Fibroblast of peridontal ligament (primary cell): Measurements from ENCODE around the gene ABHD16B.
A peak's percentile ranks its signal among the peaks of the same experiment; 100 is the strongest.

Experiments used
- DNase-seq: peaks from one replicate; pipeline ENCODE4 v3.0.0-alpha.2; 2010; ENCODE audit errors: extremely low read depth

Gene ABHD16B

GRCh38 chr20:63861365-63861934 is at the start of gene ABHD16B:
ABHD16B (plus strand) TSS chr20:63861498; CDS start chr20:63861541, 43 bp downstream.
- no peak for DNase-seq

- DNase-seq, result no peak
These were observed 46.2 kb upstream of the ABHD16B start for GRCh38 chr20:63814891-63815614.

DNA sequence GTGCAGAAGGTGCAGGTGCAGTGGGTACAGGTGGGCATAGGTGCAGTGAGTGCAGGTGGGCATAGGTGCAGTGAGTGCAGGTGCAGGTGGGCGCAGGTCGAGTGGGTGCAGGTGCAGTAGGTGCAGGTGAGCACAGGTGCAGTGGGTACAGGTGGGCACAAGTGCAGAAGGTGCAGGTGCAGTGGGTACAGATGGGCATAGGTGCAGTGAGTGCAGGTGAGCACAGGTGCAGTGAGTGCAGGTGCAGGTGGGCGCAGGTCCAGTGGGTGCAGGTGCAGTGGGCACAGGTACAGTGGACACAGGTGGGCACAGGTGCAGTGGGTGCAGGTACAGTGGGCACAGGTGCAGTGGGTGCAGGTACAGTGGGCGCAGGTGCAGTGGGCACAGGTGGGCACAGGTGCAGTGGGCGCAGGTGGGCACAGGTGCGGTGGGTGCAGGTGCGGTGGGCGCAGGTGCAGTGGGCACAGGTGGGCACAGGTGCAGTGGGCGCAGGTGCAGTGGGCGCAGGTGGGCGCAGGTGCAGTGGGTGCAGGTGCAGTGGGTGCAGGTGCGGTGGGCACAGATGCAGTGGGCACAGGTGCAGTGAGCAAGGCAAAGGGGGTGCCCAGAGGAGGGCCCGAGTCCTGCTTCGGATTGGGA is 45.6 kb upstream of the ABHD16B start:
- no peak for DNase-seq

DNA sequence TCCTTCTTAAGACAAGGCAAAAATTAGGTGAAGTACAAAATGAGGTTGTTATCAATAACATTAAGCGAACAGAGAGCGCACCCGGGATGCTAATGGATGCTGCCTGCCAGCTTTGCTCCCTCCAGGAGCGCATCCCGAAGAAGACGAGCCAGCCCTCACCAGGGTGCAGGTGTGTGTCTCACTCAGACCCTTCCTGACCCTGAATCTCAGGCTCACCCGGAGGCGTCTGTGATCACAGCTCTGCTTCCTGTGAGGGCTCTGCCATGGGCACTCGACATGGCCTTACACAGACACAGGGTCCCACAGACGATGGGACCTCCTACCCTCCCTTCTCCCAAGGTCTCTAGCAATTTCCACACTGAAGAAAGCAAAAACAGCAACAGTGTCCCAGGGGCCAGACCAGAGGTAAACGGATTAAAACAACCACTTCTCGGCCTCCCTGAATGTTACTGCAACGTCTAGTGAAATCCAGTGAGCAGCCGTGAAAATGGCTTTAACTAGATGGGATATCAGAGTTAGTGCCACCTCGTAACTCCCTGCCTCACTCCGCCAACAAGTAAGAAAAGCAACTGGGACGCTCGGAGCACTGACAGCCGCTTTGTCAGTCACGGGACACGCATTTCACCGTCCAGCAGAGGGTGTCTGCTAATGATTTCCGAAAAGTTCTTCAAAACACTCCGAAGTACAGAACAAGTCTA is 41.9 kb upstream of the ABHD16B start:
- DNase-seq, result peak; percentile 13

DNA sequence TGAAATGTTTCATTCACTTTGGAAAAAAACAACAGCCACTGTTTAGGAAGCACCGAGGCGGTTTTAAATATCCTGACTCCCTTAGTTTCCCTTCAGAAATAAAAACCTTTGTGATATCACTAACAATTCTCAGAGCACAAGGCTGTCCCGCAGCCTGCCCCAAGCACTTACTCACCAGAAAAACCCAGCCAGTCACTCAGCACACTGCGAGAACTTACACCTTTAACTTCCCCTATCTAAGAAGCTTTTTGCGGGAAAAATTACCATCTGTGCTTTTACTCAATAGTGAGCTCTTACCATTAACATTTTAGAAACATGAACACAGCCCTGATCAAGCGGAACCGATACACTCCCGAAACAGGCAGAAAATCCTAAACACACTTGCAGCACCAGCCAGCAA is 39.5 kb upstream of the ABHD16B start:
- no peak for DNase-seq

DNA sequence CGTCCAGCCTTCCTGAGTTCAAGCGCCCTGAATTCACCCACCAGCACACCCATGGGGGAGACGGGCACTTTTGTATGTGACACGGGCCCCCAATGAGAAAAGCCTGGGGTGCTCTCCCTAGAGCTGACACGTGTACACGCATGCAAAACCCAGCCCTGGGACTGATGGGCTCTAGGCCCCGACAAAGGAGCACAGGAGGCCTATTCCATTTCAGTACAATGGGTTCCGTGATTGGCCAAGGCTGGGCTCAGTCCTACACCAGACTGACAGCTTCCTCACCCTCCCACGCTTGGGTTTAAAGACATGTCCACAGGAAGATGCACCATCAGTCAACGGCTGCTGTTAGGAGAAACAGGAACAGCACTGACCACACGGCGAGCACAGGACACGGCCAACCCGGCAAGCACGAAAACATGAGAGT is 39.0 kb upstream of the ABHD16B start:
- DNase-seq, result no peak

DNA sequence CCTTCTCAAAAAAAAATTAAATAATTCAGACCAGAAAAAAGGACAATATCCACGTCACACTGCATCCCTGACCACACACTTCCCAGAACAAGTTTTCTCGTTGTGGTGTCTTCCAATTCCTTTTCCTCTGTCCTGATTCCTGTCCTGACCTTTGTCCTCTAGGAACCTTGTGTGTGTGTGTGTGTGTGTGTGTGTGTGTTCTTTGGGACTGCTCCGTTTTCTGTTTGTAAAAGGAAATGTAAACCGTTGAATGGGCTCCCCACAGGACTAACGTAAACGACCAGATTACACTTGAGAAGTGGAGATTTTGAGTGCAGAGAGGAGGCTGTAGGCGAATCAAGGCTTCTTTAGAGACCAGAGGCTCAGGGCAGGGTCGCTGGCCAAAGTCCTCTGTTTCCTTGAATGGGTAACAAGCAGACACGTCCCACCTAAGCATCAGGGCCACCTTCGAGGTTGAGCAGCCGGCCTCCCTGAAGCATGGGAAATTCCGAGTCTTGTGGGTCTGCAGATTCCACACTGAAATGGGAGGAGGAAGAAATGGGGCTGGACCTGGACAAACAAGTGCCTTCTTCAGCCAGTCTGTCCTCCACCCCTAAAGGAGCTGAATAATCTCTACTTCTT is 37.5 kb upstream of the ABHD16B start:
- DNase-seq, result no peak

DNA sequence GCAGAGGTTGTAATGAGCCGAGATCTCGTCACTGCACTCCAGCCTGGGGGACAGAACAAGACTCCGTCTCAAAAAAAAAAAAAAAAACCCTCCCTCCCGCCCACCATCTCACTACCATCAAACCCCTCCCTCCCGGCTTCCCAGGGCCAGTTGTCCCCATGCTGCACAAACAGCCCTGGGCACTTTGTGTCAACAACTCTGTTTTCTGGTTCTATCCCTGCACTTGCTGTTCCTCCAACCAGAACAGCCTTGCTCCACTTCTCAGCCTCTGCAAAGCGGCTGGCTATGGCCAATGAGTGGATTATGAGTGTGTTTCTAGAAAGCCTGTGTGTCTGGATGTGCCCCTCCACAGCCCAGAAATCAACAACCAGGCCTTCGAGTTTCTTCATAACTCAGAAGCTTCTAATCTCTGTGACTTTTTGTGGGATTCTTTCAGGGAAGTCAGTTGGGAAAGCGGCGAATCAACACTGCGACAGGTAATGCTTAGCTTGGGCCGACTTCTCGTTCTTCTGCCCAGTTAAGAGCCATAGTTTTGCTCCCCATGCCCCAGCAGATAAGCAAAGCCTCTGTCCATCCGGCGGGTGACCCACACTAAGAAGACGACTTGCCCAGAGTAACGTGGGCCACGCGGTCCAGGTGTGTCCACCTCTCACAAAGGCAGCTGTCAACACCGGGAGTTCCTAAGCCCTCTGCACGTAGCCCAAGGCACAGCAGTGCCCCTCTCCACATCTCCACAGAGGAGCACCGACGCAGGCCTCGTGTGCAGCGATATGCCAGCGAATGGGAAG is 35.8 kb upstream of the ABHD16B start:
- no peak for DNase-seq

DNA sequence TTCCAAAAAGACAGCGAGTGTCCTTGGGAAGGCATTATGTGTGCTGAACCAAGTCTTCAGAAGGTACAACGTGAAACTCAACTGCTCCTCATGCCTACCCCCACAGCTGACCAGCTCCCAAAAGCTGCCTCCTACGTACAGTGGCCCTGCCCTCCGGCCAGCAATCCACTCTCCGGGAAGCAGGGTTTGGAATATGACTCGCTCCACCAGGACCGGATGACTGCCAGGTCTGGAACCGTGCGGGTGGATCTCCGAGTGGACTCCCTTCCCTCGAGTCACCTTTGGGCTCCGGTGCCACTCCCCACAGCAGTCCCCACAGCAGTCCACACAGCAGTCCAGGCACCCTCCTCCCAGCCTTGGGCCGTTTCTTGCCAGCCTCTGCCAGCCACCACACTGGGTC is 34.5 kb upstream of the ABHD16B start:
- DNase-seq, result no peak

GRCh38 chr20:63828124-63828523 is 33.2 kb upstream of the ABHD16B start:
- DNase-seq, result no peak

- no peak for DNase-seq
These were observed 32.8 kb upstream of the ABHD16B start for GRCh38 chr20:63828545-63828944.

DNA sequence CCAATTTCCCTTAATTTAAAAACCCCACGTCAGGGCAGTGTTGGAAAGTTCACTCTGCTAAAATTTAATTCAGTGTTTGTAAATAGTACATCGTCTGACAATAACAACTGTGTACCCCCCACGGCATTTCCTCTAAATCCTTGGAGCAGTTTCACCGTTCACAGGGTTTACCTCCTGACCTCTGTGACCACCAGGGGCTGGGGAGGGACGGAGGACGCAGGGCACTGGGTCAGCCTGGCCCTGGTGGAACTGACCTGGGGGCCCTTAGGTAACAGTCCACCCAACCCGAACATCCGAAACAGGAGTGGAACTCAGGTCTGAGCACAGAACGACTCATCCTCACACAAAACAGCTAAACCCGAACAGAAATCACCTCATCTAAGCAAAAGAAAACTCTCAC is 32.3 kb upstream of the ABHD16B start:
- DNase-seq, result no peak

GRCh38 chr20:63829603-63829944 is 31.7 kb upstream of the ABHD16B start:
- DNase-seq, result no peak

DNA sequence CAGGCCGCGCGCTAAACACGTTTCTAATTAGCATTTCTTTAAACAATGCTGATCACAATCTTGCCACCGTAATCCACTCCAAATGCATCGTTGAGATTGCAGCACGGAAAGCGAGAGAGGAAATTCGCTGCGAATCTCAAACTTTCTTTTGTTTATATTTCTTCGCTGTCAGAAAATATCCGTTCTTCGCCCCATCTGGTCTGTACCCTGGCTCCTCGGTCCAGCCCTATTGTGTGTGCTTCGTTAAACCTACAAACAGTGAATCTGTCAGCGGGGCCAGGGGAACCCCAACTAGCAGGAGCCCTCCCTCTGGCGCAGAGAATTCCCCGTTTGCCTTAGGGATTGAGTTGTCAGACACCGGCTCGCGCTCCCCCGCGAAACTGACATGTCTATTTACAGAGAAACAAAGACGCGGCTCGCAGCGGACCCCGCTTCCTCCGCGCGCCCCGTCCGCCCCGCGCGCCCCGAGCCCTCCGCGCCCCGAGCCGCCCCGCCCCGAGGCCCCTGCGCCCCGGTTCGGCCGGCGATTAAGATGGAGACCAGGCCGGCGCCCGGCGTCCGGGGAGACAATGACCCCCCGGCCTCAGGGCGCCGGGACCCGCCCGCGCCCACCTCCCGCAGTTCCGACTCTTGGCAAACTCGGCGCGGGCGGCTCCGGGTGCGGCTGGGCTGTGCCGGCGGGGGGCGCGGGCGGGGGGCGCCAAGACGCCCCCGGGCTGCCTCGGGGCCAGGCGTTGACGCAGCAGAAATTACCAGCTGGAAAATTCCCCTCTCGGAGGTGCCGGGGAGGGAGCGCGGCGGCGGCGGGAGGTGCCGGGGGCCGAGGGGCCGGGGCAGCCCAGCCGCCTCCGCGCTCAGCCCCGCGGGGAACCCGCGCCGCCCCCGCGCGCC is 31.1 kb upstream of the ABHD16B start:
- DNase-seq, result peak; percentile 15

DNA sequence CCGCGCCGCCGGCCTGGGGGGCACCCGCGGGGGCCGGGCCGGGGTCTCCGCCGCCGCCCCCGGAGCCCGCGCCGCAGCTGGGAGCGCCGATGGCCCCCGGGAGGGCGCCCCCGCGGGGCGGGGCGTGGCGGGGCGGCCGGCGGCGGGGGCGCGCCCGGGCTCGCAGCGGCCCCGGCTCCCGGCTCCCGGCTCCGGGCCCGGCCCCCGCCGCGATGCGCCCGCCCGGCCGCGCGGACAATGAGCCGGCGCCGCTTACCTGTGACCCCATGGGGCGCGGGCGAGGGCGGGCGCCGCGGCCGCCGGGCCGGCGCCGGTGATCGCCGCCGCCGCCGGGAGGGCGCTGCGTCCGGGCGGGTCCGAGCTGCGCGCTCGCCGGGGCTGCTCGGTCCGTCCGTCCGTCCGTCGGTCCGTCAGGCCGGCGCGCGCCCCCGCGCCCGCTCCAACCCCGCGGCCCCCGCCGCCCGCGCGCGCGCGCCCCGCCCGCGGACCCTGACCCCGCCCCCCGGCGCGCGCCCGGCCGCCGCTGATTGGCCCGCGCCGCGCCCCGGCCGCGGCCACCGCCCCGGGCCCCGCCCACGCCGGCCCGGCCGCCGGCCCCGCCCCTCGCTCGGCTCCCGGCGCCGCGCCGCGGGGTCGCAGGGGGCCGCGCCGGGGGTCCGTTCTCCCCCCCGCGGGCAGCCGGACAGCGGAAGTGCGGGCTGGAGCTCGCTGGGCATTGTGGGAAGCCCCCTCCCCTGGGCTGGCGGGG is 30.3 kb upstream of the ABHD16B start, which contains the start of gene ZBTB46:
TSS of gene ZBTB46 (minus strand) at position 424 of the 748 bp plus-strand sequence. CDS start 40,507 bp downstream, outside the sequence.
- DNase-seq, result no peak

GRCh38 chr20:63831646-63831992 is 29.7 kb upstream of the ABHD16B start:
- no peak for DNase-seq

DNA sequence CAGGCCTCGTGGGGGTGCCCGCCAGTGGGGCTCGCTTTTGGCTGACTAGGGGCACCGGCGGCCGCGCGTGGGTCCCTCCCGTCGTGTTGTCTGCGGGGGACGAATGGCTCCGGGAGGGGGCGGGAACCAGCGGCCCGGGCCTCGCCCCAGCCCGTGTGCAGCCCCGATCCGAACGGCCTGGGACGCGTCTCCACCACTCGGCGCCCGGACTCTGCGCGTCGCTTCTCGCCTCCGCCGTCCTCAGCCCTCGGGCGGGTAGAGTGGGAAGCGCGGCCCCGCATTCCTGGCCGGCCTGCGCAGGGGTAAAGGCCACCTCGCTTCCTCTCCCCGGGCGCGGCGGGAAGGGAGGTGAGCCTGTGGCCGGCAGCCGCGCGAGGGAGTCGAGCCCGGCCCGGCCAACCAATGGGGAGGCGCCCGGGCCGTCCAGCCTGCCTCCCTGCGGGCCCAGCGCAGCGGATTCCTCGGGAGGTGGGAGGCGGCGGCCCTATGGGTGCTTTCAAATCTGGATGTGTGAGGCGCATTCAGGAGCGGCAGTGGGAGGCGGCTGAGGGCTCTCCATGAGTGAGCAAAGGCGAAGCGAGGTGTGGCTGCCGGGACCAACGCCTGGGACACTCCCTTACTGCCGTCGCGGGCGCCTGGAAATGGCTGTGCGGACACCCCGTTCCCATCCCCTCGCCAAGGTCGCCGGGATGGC is 29.2 kb upstream of the ABHD16B start:
- DNase-seq, result no peak

GRCh38 chr20:63833776-63834490 is 27.4 kb upstream of the ABHD16B start:
- DNase-seq, result no peak
